ENCODE measurements around the gene COPS7A.

- no peak for TF ChIP-seq CTCF (IDR thresholded peaks at IDR 0.05)
- no peak for TF ChIP-seq POLR2A (IDR thresholded peaks at IDR 0.05)
Observed at GRCh38 chr12:6696690-6697583, 26.9 kb upstream of the COPS7A start.

Measured in heart left ventricle (tissue), 13 donors.